Type B pancreatic cell (in vitro differentiated cells): ENCODE data around the gene EQTN. TPM values are rescaled to one million over a fixed set of nuclear protein-coding genes. Genes with fewer than 3 reads are reported as not detected.

Source experiments
- DNase-seq: peaks from one replicate; pipeline ENCODE4 v3.0.0; 2021; ENCODE audit warnings: mixed read lengths; ENCODE audit not compliant: unreplicated experiment; ENCODE audit errors: extremely low spot score
- H3K27ac Mint-ChIP-seq: 2 replicates; pipeline ENCODE4 v1.8.0; 2021; ENCODE audit warnings: mild to moderate bottlenecking, mixed read lengths
- H3K27me3 Mint-ChIP-seq: 2 replicates; pipeline ENCODE4 v1.8.0; 2021; ENCODE audit warnings: mixed read lengths
- H3K36me3 Mint-ChIP-seq: 2 replicates; pipeline ENCODE4 v1.8.0; 2021; ENCODE audit warnings: mixed read lengths
- H3K4me1 Mint-ChIP-seq: one replicate; pipeline ENCODE4 v1.8.0; 2021; ENCODE audit warnings: mixed read lengths; ENCODE audit not compliant: unreplicated experiment
- H3K4me3 Mint-ChIP-seq: 2 replicates; pipeline ENCODE4 v1.8.0; 2021; ENCODE audit warnings: mild to moderate bottlenecking, mixed read lengths
- H3K9me3 Mint-ChIP-seq: 2 replicates; pipeline ENCODE4 v1.8.0; 2021; ENCODE audit warnings: mixed read lengths
- total RNA-seq: library from RNA; stranded (reverse); gene quantifications from 2 replicates; pipeline ENCODE4 v1.2.1, GENCODE V29; 2021; ENCODE audit warnings: low replicate concordance
- TF ChIP-seq, protein P1 (sequence below): fragments of 200-600 bp; sonication (generic); conservative IDR thresholded peaks from 2 replicates; pipeline ENCODE4 v1.5.0; 2021; ENCODE audit warnings: antibody characterized with exemption, mild to moderate bottlenecking

EQTN gene
- total RNA-seq, 1 donor from 2014 or later = 1.1 TPM

DNA sequence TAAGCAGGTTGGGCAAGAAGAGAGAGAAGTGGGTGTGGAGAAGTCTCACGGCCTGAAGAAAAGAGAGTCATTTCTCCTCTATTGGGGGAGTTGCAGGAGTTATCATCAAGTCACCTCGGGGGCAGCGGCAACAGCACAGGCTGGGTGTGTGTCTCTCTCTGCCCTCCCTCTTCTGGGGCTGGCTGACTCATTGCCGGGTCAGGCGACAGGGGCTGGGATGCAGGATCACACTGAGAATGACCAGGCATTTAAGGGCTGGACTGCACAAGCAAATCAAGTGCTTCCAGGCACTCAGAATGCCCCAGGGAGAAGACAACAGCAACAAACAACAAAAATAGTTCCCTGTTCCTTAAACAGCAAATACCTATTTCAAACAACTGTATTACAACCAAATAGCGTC lies 6.3 kb upstream of the EQTN start:
- H3K4me1 Mint-ChIP-seq = peaks cover 5% of the 10 kb centered on the region
- no peaks in the 10 kb centered on the region for H3K36me3 Mint-ChIP-seq
- no peak for DNase-seq
- TF ChIP-seq, protein P1, sequence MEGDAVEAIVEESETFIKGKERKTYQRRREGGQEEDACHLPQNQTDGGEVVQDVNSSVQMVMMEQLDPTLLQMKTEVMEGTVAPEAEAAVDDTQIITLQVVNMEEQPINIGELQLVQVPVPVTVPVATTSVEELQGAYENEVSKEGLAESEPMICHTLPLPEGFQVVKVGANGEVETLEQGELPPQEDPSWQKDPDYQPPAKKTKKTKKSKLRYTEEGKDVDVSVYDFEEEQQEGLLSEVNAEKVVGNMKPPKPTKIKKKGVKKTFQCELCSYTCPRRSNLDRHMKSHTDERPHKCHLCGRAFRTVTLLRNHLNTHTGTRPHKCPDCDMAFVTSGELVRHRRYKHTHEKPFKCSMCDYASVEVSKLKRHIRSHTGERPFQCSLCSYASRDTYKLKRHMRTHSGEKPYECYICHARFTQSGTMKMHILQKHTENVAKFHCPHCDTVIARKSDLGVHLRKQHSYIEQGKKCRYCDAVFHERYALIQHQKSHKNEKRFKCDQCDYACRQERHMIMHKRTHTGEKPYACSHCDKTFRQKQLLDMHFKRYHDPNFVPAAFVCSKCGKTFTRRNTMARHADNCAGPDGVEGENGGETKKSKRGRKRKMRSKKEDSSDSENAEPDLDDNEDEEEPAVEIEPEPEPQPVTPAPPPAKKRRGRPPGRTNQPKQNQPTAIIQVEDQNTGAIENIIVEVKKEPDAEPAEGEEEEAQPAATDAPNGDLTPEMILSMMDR = no peak
- no peaks in the 10 kb centered on the region for H3K27me3 Mint-ChIP-seq
- no peak overlapping the region for H3K4me3 Mint-ChIP-seq
- H3K27ac Mint-ChIP-seq = no peak overlapping the region
- no peaks in the 10 kb centered on the region for H3K9me3 Mint-ChIP-seq

DNA sequence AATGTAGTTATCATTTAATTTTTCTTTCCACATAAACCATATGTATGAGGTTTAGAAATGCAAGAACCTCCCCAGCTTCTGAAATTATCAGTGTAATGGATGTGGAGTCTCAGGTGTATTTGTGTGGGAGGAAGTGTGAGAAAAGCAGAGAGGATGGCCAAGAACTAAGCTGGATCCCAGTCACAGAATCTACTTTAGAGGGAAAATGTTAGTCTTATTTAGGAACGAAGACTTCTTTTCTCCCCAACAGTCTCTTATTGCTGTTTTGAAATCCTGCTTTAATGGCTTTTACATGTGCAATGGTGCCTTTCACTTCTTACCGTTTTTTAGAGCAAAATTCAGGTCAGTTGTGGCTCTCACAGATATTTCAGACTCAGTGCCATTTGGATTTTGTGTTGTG lies 3.0 kb downstream of the EQTN start:
- Mint-ChIP-seq H3K27me3 (no peaks in the 10 kb centered on the region), H3K27ac (no peak overlapping the region), H3K36me3 (no peaks in the 10 kb centered on the region), H3K4me1 (no peaks in the 10 kb centered on the region), H3K9me3 (no peaks in the 10 kb centered on the region), H3K4me3 (no peak overlapping the region)
- TF ChIP-seq, protein P1 = no peak
- no peak for DNase-seq

DNA sequence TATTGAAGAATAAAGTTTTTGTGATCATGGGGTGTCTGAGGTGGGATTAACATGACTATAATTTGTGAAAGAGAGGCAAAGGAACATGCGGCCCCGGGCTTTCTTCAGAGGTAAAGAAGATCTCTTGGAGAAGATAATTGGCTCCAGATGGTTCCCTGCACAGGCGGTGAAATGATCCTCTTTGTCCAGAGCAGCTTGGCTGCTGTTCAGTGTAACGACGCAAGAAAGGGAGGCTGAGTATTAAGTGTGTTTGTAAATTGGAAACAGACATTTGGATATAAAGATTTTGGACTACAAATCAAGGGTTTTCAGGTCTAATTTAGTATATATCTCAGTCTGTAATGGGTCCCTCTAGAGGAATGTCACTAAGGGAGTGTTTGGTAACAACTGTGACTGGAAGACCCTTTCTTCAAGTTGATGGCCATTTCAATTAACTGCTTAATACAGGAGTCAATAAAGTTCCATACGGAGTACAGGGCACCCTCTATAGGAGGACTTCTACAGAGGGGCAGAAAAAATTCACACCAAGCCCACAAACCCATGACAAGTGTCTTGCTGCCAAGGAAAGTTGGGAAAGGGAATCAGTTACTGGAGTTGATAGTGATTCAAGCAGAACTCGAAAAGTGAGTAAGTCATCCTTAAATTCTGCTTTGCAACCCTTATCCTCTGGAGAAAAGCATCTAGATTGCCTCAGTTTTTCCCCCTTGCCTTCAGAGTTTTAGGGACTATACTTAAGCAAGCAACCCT lies 4.1 kb downstream of the EQTN start:
- no peak overlapping the region for H3K27ac Mint-ChIP-seq
- DNase-seq = no peak
- TF ChIP-seq, protein P1 = no peak

DNA sequence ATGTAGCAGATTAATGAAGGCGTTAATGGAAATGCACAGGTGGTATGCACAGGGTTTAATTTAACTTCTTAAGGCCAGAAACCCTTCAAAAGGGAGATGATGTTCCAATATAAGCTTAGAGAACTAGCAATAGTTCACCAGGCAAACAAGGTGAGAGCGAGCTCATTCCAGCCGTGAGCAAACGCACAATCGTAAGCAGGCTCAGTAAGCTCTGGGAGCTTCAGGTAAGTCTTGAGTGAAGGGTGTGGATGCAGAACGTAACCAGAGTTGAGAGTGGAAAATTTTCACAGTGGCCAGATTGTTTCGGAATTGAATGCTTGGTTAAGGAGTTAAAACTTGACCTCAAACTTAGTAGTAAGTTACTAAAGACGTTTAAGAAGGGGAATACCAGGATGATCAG lies 5.7 kb downstream of the EQTN start:
- H3K27ac Mint-ChIP-seq = no peak overlapping the region
- no peak overlapping the region for H3K4me3 Mint-ChIP-seq
- no peaks in the 10 kb centered on the region for H3K9me3 Mint-ChIP-seq
- no peaks in the 10 kb centered on the region for H3K36me3 Mint-ChIP-seq
- DNase-seq = no peak
- H3K27me3 Mint-ChIP-seq = no peaks in the 10 kb centered on the region
- no peaks in the 10 kb centered on the region for H3K4me1 Mint-ChIP-seq
- TF ChIP-seq, protein P1 = no peak

More for the DNA sequence above, 4.1 kb downstream of the EQTN start:
- Mint-ChIP-seq H3K4me1 (no peaks in the 10 kb centered on the region), H3K4me3 (no peak overlapping the region), H3K36me3 (no peaks in the 10 kb centered on the region), H3K27me3 (no peaks in the 10 kb centered on the region), H3K9me3 (no peaks in the 10 kb centered on the region)

DNA sequence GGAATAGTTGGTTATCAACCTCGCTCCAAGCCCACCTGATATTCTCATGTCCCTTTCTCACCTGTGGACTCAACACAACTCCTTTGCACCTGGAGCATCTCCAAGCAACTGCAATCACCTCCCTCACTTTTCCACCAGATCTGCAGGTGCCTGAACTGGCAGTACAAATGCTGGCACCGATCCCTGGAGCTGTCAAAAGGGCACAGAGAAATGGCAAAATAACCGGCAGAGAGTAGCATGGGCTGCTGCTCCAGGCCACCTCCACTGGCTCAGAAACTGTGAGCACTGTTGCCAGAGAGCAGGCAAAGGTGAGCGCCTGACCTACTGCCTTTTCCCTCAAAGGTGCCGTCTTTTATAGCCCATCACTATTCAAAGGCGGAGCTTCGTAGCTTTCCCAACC lies 14.7 kb downstream of the EQTN start:
- H3K4me1 Mint-ChIP-seq = no peaks in the 10 kb centered on the region
- no peak overlapping the region for H3K4me3 Mint-ChIP-seq
- no peaks in the 10 kb centered on the region for H3K27me3 Mint-ChIP-seq
- no peak overlapping the region for H3K27ac Mint-ChIP-seq
- no peaks in the 10 kb centered on the region for H3K9me3 Mint-ChIP-seq
- H3K36me3 Mint-ChIP-seq = no peaks in the 10 kb centered on the region
- TF ChIP-seq, protein P1 = no peak
- DNase-seq = no peak
